ENCODE data around the gene POLR1A. TPM values are rescaled to one million over a fixed set of nuclear protein-coding genes. Genes with fewer than 3 reads are reported as not detected.

Gene POLR1A
- total RNA-seq, 4 donors from 2014 or later = 11.8 to 20.2 (median 16.2) TPM

DNA sequence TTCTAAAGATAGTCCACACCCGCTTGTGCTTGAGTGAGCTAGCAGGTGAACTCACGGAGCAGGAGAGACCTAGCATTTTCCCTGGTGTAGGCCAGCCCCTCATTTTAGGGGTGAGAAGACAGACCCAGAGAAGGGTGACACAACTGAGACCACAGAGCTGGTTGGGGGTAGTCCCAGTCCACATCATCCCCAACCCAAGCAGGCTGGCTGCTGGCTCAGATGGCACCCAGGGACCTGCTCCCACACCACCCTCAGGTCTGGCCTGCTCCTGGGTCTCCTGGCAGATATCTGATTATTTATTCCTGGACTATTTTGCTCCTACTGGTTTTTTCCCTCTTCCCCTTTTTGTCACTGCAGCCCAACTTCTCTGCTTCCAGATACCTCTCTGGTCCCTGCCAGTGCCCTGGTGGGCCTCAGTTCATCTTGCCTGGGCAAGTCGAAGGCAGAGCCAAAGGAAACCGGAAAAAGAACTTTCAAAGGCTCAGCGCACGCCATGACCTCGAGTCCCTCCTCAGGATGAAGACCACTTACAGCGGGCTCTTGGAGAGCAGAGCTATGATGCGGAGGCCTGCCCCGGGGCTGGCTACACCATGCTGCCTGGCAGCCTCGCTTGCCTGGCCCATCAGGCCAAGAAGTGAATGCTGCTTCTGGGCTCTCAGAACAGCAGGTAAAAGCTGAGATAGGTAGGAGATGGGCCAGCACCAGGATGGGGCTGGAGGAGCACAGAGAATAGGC, 72.7 kb downstream of the POLR1A start:
- Histone ChIP-seq H3K27ac (no peak overlapping the region), H3K4me1 (peaks cover 28 to 42% (median 29%) of the 10 kb centered on the region in 3 donors), H3K4me3 (no peak overlapping the region), H3K27me3 (no peaks in the 10 kb centered on the region), H3K9me3 (no peaks in the 10 kb centered on the region), H3K36me3 (peaks cover 29 to 87% (median 49%) of the 10 kb centered on the region in 3 donors)
- intact Hi-C loops (cut with DNase I) = no loop called here
- 84 to 97% methylated on average over 4 to 9 of the region's 11 CpGs for WGBS, 2 donors
- TF ChIP-seq, protein P1, sequence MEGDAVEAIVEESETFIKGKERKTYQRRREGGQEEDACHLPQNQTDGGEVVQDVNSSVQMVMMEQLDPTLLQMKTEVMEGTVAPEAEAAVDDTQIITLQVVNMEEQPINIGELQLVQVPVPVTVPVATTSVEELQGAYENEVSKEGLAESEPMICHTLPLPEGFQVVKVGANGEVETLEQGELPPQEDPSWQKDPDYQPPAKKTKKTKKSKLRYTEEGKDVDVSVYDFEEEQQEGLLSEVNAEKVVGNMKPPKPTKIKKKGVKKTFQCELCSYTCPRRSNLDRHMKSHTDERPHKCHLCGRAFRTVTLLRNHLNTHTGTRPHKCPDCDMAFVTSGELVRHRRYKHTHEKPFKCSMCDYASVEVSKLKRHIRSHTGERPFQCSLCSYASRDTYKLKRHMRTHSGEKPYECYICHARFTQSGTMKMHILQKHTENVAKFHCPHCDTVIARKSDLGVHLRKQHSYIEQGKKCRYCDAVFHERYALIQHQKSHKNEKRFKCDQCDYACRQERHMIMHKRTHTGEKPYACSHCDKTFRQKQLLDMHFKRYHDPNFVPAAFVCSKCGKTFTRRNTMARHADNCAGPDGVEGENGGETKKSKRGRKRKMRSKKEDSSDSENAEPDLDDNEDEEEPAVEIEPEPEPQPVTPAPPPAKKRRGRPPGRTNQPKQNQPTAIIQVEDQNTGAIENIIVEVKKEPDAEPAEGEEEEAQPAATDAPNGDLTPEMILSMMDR (IDR thresholded peaks at IDR 0.05) = no peak
- TF ChIP-seq POLR2A (IDR thresholded peaks at IDR 0.05) = no peak
- no peak for DNase-seq

DNA sequence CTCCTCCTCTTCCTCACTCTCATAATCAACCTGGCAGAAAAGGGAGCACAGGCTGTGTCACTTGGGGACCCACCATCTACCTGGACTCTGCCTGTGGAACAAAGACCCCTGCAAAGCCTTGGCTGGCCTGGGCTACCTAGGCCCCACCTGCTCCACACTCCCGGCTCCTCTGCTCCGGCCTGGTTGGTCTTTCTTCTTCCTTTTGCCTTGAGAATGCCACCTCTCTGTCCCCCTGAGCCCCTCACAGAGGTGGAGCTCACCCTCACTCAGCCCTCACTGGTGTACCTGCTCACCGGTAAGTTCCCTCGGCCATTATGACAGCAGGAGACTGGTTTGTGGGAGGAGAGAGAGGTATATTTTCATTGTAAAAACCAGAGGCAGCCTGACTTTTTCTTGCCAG, 74.1 kb downstream of the POLR1A start:
- Histone ChIP-seq H3K9me3 (no peaks in the 10 kb centered on the region), H3K27ac (no peak overlapping the region), H3K27me3 (no peaks in the 10 kb centered on the region), H3K4me1 (peaks cover 14 to 27% (median 14%) of the 10 kb centered on the region in 3 donors), H3K36me3 (peaks cover 39 to 91% (median 49%) of the 10 kb centered on the region in 3 donors), H3K4me3 (no peak overlapping the region)
- intact Hi-C loops (cut with DNase I) = no loop called here
- no peak for DNase-seq
- TF ChIP-seq, protein P1 (IDR thresholded peaks at IDR 0.05) = no peak
- no peak for TF ChIP-seq POLR2A (IDR thresholded peaks at IDR 0.05)
- WGBS, 2 donors = 100% methylated on average over 3 to 4 of the region's 4 CpGs

GRCh38 chr2:86031151-86031550, 74.5 kb downstream of the POLR1A start:
- Histone ChIP-seq H3K27ac (no peak overlapping the region), H3K4me1 (peaks cover 9 to 23% (median 10%) of the 10 kb centered on the region in 3 donors), H3K27me3 (no peaks in the 10 kb centered on the region), H3K9me3 (no peaks in the 10 kb centered on the region), H3K4me3 (no peak overlapping the region), H3K36me3 (peaks cover 40 to 96% (median 49%) of the 10 kb centered on the region in 3 donors)
- intact Hi-C loops (cut with DNase I) = no loop called here
- TF ChIP-seq POLR2A (IDR thresholded peaks at IDR 0.05) = no peak
- TF ChIP-seq, protein P1 (IDR thresholded peaks at IDR 0.05) = no peak
- WGBS, 2 donors = 90 to 93% methylated on average over 3 to 12 of the region's 14 CpGs
- DNase-seq = no peak

GRCh38 chr2:86029873-86030272, 75.8 kb downstream of the POLR1A start:
- no peak for TF ChIP-seq POLR2A (IDR thresholded peaks at IDR 0.05)
- TF ChIP-seq, protein P1 (IDR thresholded peaks at IDR 0.05) = no peak
- Histone ChIP-seq H3K4me3 (no peak overlapping the region), H3K27ac (no peak overlapping the region), H3K9me3 (no peaks in the 10 kb centered on the region), H3K36me3 (peaks cover 40 to 100% (median 41%) of the 10 kb centered on the region in 3 donors), H3K4me1 (peaks cover 0 to 10% (median 0%) of the 10 kb centered on the region in 3 donors), H3K27me3 (no peaks in the 10 kb centered on the region)
- intact Hi-C loops (cut with DNase I) = no loop called here
- DNase-seq = no peak
- 96 to 97% methylated on average over 9 to 11 of the region's 14 CpGs for whole genome bisulfite sequencing, 2 donors

- Histone ChIP-seq H3K4me1 (peaks cover 0 to under 1% (median 0%) of the 10 kb centered on the region in 3 donors), H3K27me3 (no peaks in the 10 kb centered on the region), H3K36me3 (peaks cover 38 to 100% (median 40%) of the 10 kb centered on the region in 3 donors), H3K27ac (no peak overlapping the region), H3K4me3 (no peak overlapping the region), H3K9me3 (no peaks in the 10 kb centered on the region)
- intact Hi-C loops (cut with DNase I) = no loop called here
- 67 to 84% methylated on average over 11 of the region's 13 CpGs for WGBS, 2 donors
- DNase-seq = no peak
- TF ChIP-seq, protein P1 (IDR thresholded peaks at IDR 0.05) = no peak
- TF ChIP-seq POLR2A (IDR thresholded peaks at IDR 0.05) = no peak
These were observed 76.8 kb downstream of the POLR1A start for GRCh38 chr2:86028766-86029381.
